CD4-positive, alpha-beta T cell (primary cell): Measurements from ENCODE around the gene FNBP1. TPM values are rescaled to one million over a fixed set of nuclear protein-coding genes. Genes with fewer than 3 reads are reported as not detected.

Experiments used
- ATAC-seq: fragments of 200-7000 bp; cut with Tn5 transposase; one replicate; pipeline ENCODE4 v1.10.0; 2022; ENCODE audit warnings: mild to moderate bottlenecking; ENCODE audit not compliant: poor library complexity
- CTCF ChIA-PET: fragments of 350-600 bp; sonication (Branson Sonifier 250); formaldehyde crosslinking; loops from one replicate; lab custom pipeline; 2021; ENCODE audit warnings: antibody characterized with exemption, inconsistent platforms; lab: Charles Lee
- POLR2A ChIA-PET: fragments of 350-600 bp; sonication (Branson Sonifier 250); formaldehyde crosslinking; loops from one replicate; lab custom pipeline; 2021; ENCODE audit warnings: antibody characterized with exemption, inconsistent platforms; lab: Charles Lee
- DNase-seq, 14 experiments: peaks; one replicate each; pipeline ENCODE4 v3.0.0-alpha.2; 2013 to 2020; ENCODE audit warnings: mixed read lengths in 2 of 14
- H3K27ac ChIP-seq, 2 donors: one replicate each; pipeline versions ENCODE4 v1.5.1 to v1.7.0; 2013; ENCODE audit warnings: low read length in 2 of 2, low read depth in 1 of 2, mild to moderate bottlenecking in 1 of 2
- H3K27me3 ChIP-seq, 2 experiments: 1 replicate in 1 of 2; 2 replicates in 1 of 2; pipeline versions ENCODE4 v1.6.1 to v1.7.0; 2013; ENCODE audit warnings: low read length in 2 of 2, control low read depth in 1 of 2, mild to moderate bottlenecking in 1 of 2, moderate library complexity in 1 of 2; ENCODE audit not compliant: insufficient read depth in 2 of 2, control insufficient read depth in 1 of 2
- H3K36me3 ChIP-seq: one replicate; pipeline ENCODE4 v1.6.1; 2013; ENCODE audit warnings: low read length, control low read depth; ENCODE audit not compliant: insufficient read depth
- H3K4me1 ChIP-seq: one replicate; pipeline ENCODE4 v1.6.1; 2013; ENCODE audit warnings: low read length, control low read depth; ENCODE audit not compliant: insufficient read depth
- H3K4me3 ChIP-seq: one replicate; pipeline ENCODE4 v1.5.1; 2013; ENCODE audit warnings: mild to moderate bottlenecking, low read length, moderate library complexity
- H3K9me3 ChIP-seq, 2 experiments: 1 replicate in 1 of 2; 2 replicates in 1 of 2; pipeline versions ENCODE4 v1.6.1 to v1.7.0; 2013; ENCODE audit warnings: low read length in 2 of 2, mild to moderate bottlenecking in 2 of 2, control low read depth in 1 of 2, moderate library complexity in 1 of 2; ENCODE audit not compliant: control insufficient read depth in 1 of 2, insufficient read depth in 1 of 2
- H3K27ac Mint-ChIP-seq: one replicate; pipeline ENCODE4 v1.8.0; 2020; ENCODE audit warnings: mixed read lengths
- H3K27me3 Mint-ChIP-seq: one replicate; pipeline ENCODE4 v1.8.0; 2021; ENCODE audit warnings: mixed read lengths
- H3K36me3 Mint-ChIP-seq: one replicate; pipeline ENCODE4 v1.8.0; 2021; ENCODE audit warnings: low read depth, mixed read lengths
- H3K4me1 Mint-ChIP-seq: one replicate; pipeline ENCODE4 v1.8.0; 2021; ENCODE audit warnings: low read depth, mixed read lengths
- H3K4me3 Mint-ChIP-seq: one replicate; pipeline ENCODE4 v1.8.0; 2020; ENCODE audit warnings: mild to moderate bottlenecking, mixed read lengths
- H3K9me3 Mint-ChIP-seq: one replicate; pipeline ENCODE4 v1.8.0; 2020; ENCODE audit warnings: mixed read lengths
- CTCF ChIP-seq: fragments of 200-600 bp; IDR thresholded peaks from one replicate; pipeline ENCODE4 v1.8.0; 2022; ENCODE audit warnings: antibody characterized with exemption, mild to moderate bottlenecking
- intact Hi-C, 2 experiments: fragments of 100-400 bp; cut with DNase I in 1 of 2; cut with micrococcal nuclease in 1 of 2; formaldehyde crosslinking; loops; one replicate each; pipeline versions ENCODE4 v1.15.1 to v1.9.0; 2023 to 2025; cut with DNase I, micrococcal nuclease
- total RNA-seq, 174 experiments: library from RNA in 2 of 174; stranded (reverse) in 2 of 174; gene quantifications; one replicate each; pipeline ENCODE4 v1.2.3 and lab custom pipeline; 2021 to 2026

Gene FNBP1
- total RNA-seq, 2 experiments from 2014 or later, result 166 to 181 TPM

GRCh38 chr9:129888293-129889121 is 154.5 kb downstream of the FNBP1 start:
- Histone ChIP-seq H3K4me1 (peaks cover 98% of the 10 kb centered on the region), H3K9me3 (no peaks in the 10 kb centered on the region), H3K4me3 (peak overlapping the region; percentile 69), H3K27ac (peak overlapping the region; percentile 91 to 99), H3K36me3 (peaks cover 9% of the 10 kb centered on the region), H3K27me3 (no peaks in the 10 kb centered on the region)
- Mint-ChIP-seq H3K27ac (peak overlapping the region; percentile 99), H3K4me3 (peak overlapping the region; percentile 96), H3K4me1 (peaks cover 88% of the 10 kb centered on the region), H3K27me3 (no peaks in the 10 kb centered on the region), H3K9me3 (no peaks in the 10 kb centered on the region), H3K36me3 (peaks cover 62% of the 10 kb centered on the region)
- ATAC-seq (peak; percentile 33), DNase-seq (peak; percentile 83 to 98 (median 88))
- CTCF ChIA-PET, result interaction anchor here (1.2 to 2.6 kb wide), 3 partner anchors 10 to 142 kb away, joined by 3 to 10 read pairs (median 5); no protein-coding TSS in a partner anchor
- TF ChIP-seq CTCF, result no peak
- intact Hi-C loops, result loop anchor here (1.0 to 10.0 kb wide), 5 partner anchors 19 to 346 kb away; no protein-coding TSS in a partner anchor
- POLR2A ChIA-PET, result interaction anchor here (0.6 to 13.2 kb wide), 32 partner anchors 10 to 653 kb away, joined by 3 to 206 read pairs (median 5); partner anchors contain the start of genes C9orf78, FNBP1, GPR107 and TOR1A

DNA sequence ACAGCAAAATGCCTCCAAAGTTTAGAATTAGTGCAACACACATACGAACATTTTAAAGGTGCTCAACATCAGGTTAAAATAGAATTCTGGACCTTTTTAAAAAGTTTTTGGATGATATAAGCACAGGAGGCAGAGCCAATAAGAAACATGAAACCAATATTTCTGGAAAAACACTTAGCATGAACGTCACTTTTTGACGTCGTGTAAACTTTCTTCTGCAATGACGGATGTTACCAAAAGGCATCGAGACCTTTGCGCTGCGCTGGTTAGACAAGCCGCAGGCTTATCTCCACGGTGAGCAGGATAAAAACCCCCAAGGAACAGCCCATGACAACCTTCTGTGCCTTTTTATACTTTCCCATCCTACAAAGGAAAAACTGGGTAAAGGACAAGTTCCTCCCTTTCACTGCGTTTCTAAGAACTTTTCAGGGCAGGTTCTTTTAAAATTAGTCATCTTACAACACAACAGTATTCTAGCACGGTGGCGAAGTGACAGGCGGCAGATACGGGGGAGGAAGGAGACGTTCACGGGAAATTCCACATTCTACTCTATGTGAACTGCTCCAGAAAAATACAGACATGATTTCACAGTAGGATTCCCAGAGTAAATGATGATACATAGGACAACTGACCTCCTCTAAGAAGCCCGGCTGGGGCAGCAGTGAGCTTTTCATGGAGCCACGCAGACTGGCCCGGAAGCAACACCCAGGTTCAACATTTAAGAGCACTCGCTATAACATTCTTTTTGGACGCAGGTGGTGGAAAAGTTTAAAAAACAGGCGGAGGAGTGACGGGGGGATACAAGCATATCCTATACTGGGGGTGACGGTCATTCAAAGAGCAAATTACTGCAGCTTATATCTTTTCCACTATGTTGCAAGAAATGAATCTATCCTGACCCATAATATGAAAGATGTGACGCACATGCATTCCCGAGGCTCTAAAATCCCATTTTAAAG is 155.4 kb downstream of the FNBP1 start:
- no peaks in the 10 kb centered on the region for H3K9me3 Mint-ChIP-seq
- ChIA-PET CTCF (interaction anchor here (0.6 to 2.6 kb wide), 7 partner anchors 8 to 143 kb away, joined by 3 to 10 read pairs (median 4); no protein-coding TSS in a partner anchor), POLR2A (interaction anchor here (0.6 to 13.2 kb wide), 39 partner anchors 7 to 241 kb away, joined by 3 to 206 read pairs (median 8); partner anchors contain the start of genes C9orf78, FNBP1, GPR107 and TOR1A)
- H3K27me3 Mint-ChIP-seq, result no peaks in the 10 kb centered on the region
- Histone ChIP-seq H3K27me3 (no peaks in the 10 kb centered on the region), H3K4me1 (peaks cover 98% of the 10 kb centered on the region), H3K4me3 (peak overlapping the region; percentile 69), H3K9me3 (no peaks in the 10 kb centered on the region), H3K27ac (peak overlapping the region; percentile 91 to 99), H3K36me3 (peaks cover 6% of the 10 kb centered on the region)
- intact Hi-C loops, result loop anchor here (1.0 to 10.0 kb wide), 10 partner anchors 8 to 347 kb away; partner anchors contain the start of genes C9orf78 (in 1 of the 2) and USP20 (in 1 of the 2)
- peak overlapping the region; percentile 96 for H3K4me3 Mint-ChIP-seq
- H3K4me1 Mint-ChIP-seq, result peaks cover 82% of the 10 kb centered on the region
- no peak for TF ChIP-seq CTCF
- ATAC-seq (peak; percentile 29), DNase-seq (peak in 11 of 14 experiments; percentile 31 to 95 (median 62))
- H3K27ac Mint-ChIP-seq, result peak overlapping the region; percentile 99
- H3K36me3 Mint-ChIP-seq, result peaks cover 57% of the 10 kb centered on the region
